HCT116 (cell line): ENCODE data around the gene SGK2. TPM values are rescaled to one million over a fixed set of nuclear protein-coding genes. Genes with fewer than 3 reads are reported as not detected.

Experiments
- ATAC-seq: fragments of 200-7000 bp; cut with Tn5 transposase; 2 replicates; pipeline ENCODE4 v1.9.1; 2020; ENCODE audit warnings: mild to moderate bottlenecking, moderate library complexity
- BruUV-seq: library from RNA; stranded (reverse); fragments of 400-500 nt; replicated peaks from 2 replicates; lab custom pipeline; 2021; lab: Mats Ljungman, UMichigan
- CTCF ChIA-PET: fragments of 300-600 bp; sonication (Branson Sonifier 250); formaldehyde crosslinking; loops from one replicate; lab custom pipeline; 2021; ENCODE audit warnings: antibody characterized with exemption; lab: Charles Lee
- POLR2A ChIA-PET: fragments of 300-600, 350-600 bp; sonication (Branson Sonifier 250); formaldehyde crosslinking; loops from one replicate; lab custom pipeline; 2021; ENCODE audit warnings: antibody characterized with exemption; lab: Charles Lee
- RAD21 ChIA-PET, 2 experiments: fragments of 300-600 bp; sonication (Branson Sonifier 250); formaldehyde crosslinking; loops; one replicate each; lab custom pipeline; 2023; ENCODE audit warnings: low total read pairs in 2 of 2; ENCODE audit not compliant: uncharacterized antibody in 2 of 2, unreplicated experiment in 2 of 2, low non-redundant PET in 1 of 2; lab: Charles Lee
- DNase-seq: peaks from one replicate; pipeline ENCODE4 v3.0.0-alpha.2; 2010; ENCODE audit warnings: low read depth, low spot score
- H2AFZ ChIP-seq: fragments of 200-600 bp; shearing (Covaris generic), sonication (generic); 2 replicates; pipeline ENCODE4 v1.6.1; 2017; ENCODE audit warnings: low read depth, mixed run types, mixed read lengths, antibody characterized with exemption, low read length; ENCODE audit not compliant: poor library complexity, severe bottlenecking
- H3K27ac ChIP-seq: 2 replicates; pipeline ENCODE4 v1.5.1; 2012; ENCODE audit warnings: low read depth, low read length
- H3K27me3 ChIP-seq: fragments of 200-600 bp; sonication (generic); 2 replicates; pipeline ENCODE4 v1.6.1; 2016; ENCODE audit warnings: mixed run types, low read length, mixed read lengths; ENCODE audit not compliant: insufficient read depth
- H3K36me3 ChIP-seq, 2 experiments: fragments of 200-500 bp in 1 of 2; fragments of 200-600 bp in 1 of 2; sonication (Bioruptor generic) in 1 of 2; sonication (generic) in 1 of 2; 2 replicates each; pipeline versions ENCODE4 v1.5.1 to v1.6.1; 2014 to 2016; ENCODE audit warnings: low read length in 2 of 2, inconsistent platforms in 1 of 2, mixed read lengths in 1 of 2, mixed run types in 1 of 2; ENCODE audit not compliant: insufficient read depth in 2 of 2, control insufficient read depth in 1 of 2
- H3K4me1 ChIP-seq, 2 experiments: fragments of 200-600 bp in 1 of 2; sonication (generic) in 1 of 2; 2 replicates each; pipeline versions ENCODE4 v1.5.1 to v1.6.1; 2012 to 2017; ENCODE audit warnings: low read length in 2 of 2, inconsistent platforms in 1 of 2, mild to moderate bottlenecking in 1 of 2, mixed read lengths in 1 of 2, mixed run types in 1 of 2, moderate library complexity in 1 of 2; ENCODE audit not compliant: insufficient read depth in 2 of 2, control insufficient read depth in 1 of 2
- H3K4me2 ChIP-seq: fragments of 200-600 bp; sonication (generic); 2 replicates; pipeline ENCODE4 v1.6.1; 2017; ENCODE audit warnings: mixed run types, low read length, mixed read lengths
- H3K4me3 ChIP-seq, 2 experiments: fragments of 200-600 bp in 1 of 2; sonication (generic) in 1 of 2; replicated peaks in 1 of 2; 2 replicates each; pipeline ENCODE4 v1.5.1; 2011 to 2016; ENCODE audit warnings: low read length in 2 of 2, control low read depth in 1 of 2, low read depth in 1 of 2, mild to moderate bottlenecking in 1 of 2, mixed read lengths in 1 of 2, mixed run types in 1 of 2
- H3K79me2 ChIP-seq: fragments of 200-600 bp; sonication (generic); 2 replicates; pipeline ENCODE4 v1.6.1; 2017; ENCODE audit warnings: mild to moderate bottlenecking, mixed run types, low read length, moderate library complexity, mixed read lengths; ENCODE audit not compliant: insufficient read depth
- H3K9ac ChIP-seq: fragments of 200-600 bp; sonication (generic); 2 replicates; pipeline ENCODE4 v1.6.1; 2016; ENCODE audit warnings: low read length, mixed read lengths
- H3K9me2 ChIP-seq: fragments of 200-600 bp; sonication (generic), shearing (Covaris generic); 2 replicates; pipeline ENCODE4 v1.6.1; 2017; ENCODE audit warnings: mixed run types, mild to moderate bottlenecking, moderate library complexity; ENCODE audit not compliant: insufficient read depth
- H3K9me3 ChIP-seq, 2 experiments: fragments of 200-500 bp in 1 of 2; fragments of 200-600 bp in 1 of 2; sonication (Bioruptor generic) in 1 of 2; sonication (generic) in 1 of 2; 2 replicates each; pipeline ENCODE4 v1.6.1; 2014 to 2017; ENCODE audit warnings: low read length in 2 of 2, mixed read lengths in 2 of 2, inconsistent platforms in 1 of 2, low read depth in 1 of 2, mild to moderate bottlenecking in 1 of 2, mixed run types in 1 of 2, moderate library complexity in 1 of 2; ENCODE audit not compliant: control insufficient read depth in 1 of 2, insufficient read depth in 1 of 2
- H4K20me1 ChIP-seq: fragments of 200-600 bp; sonication (generic), shearing (Covaris generic); 2 replicates; pipeline ENCODE4 v1.6.1; 2017; ENCODE audit warnings: mixed run types, mild to moderate bottlenecking, moderate library complexity; ENCODE audit not compliant: insufficient read depth
- CEBPB ChIP-seq: IDR thresholded peaks from 2 replicates; pipeline ENCODE4 v1.6.1; 2012; ENCODE audit warnings: low read depth
- CTCF ChIP-seq, 3 experiments: fragments of 200-600 bp in 1 of 3; sonication (generic) in 1 of 3; IDR thresholded peaks in 2 of 3; conservative IDR thresholded peaks in 1 of 3; 2 replicates each; pipeline ENCODE4 v1.5.1; 2012 to 2017; ENCODE audit warnings: low read depth in 2 of 3, low read length in 2 of 3, antibody characterized with exemption in 1 of 3, borderline replicate concordance in 1 of 3, control low read depth in 1 of 3, mild to moderate bottlenecking in 1 of 3, mixed read lengths in 1 of 3, mixed run types in 1 of 3, moderate library complexity in 1 of 3; ENCODE audit not compliant: insufficient read depth in 1 of 3
- FOSL1 ChIP-seq: IDR thresholded peaks from 2 replicates; pipeline ENCODE4 v1.6.1; 2012; ENCODE audit warnings: low read depth
- POLR2A ChIP-seq: IDR thresholded peaks from 2 replicates; pipeline ENCODE4 v1.7.0; 2011; ENCODE audit warnings: borderline replicate concordance; ENCODE audit not compliant: insufficient read depth, insufficient read length; ENCODE audit errors: extremely low read depth
- POLR2AphosphoS5 ChIP-seq: IDR thresholded peaks from 2 replicates; pipeline ENCODE4 v1.6.1; 2011; ENCODE audit warnings: mild to moderate bottlenecking, low read depth, low read length, moderate library complexity
- REST ChIP-seq: IDR thresholded peaks from 2 replicates; pipeline ENCODE4 v1.6.1; 2012; ENCODE audit warnings: low read depth
- SIN3A ChIP-seq: IDR thresholded peaks from 2 replicates; pipeline ENCODE4 v1.6.1; 2012; ENCODE audit warnings: low read depth
- SP1 ChIP-seq: IDR thresholded peaks from 2 replicates; pipeline ENCODE4 v1.6.1; 2012; ENCODE audit warnings: low read depth
- SRF ChIP-seq: IDR thresholded peaks from 2 replicates; pipeline ENCODE4 v1.6.1; 2012; ENCODE audit warnings: low read depth
- TCF7L2 ChIP-seq: IDR thresholded peaks from 2 replicates; pipeline ENCODE4 v1.7.0; 2011; ENCODE audit warnings: borderline replicate concordance, inconsistent platforms; ENCODE audit not compliant: insufficient read depth, insufficient read length; ENCODE audit errors: extremely low read depth
- ZNF274 ChIP-seq: fragments of 200-500 bp; sonication (Bioruptor generic); IDR thresholded peaks from 2 replicates; pipeline ENCODE4 v1.6.1; 2014; ENCODE audit warnings: mild to moderate bottlenecking, low read depth, low read length, inconsistent platforms
- intact Hi-C: fragments of 100-400 bp; cut with micrococcal nuclease; formaldehyde crosslinking; loops from 2 replicates; pipeline ENCODE4 v1.10.0; 2022
- total RNA-seq: library from RNA; stranded (reverse); gene quantifications from one replicate; pipeline ENCODE4 v1.2.1, GENCODE V29; 2021; ENCODE audit not compliant: unreplicated experiment
- TF ChIP-seq, protein P1 (sequence below): IDR thresholded peaks from 2 replicates; pipeline ENCODE4 v1.6.1; 2012
- TF ChIP-seq, protein P2 (sequence below): IDR thresholded peaks from 2 replicates; pipeline ENCODE4 v1.6.1; 2011; ENCODE audit warnings: mild to moderate bottlenecking, low read length, moderate library complexity; ENCODE audit not compliant: insufficient replicate concordance; ENCODE audit errors: extremely low read depth
- TF ChIP-seq, protein P3 (sequence below): IDR thresholded peaks from 2 replicates; pipeline ENCODE4 v1.6.1; 2012

The SGK2 gene
- total RNA-seq, 1 experiment from 2014 or later, result 2.3 TPM

DNA sequence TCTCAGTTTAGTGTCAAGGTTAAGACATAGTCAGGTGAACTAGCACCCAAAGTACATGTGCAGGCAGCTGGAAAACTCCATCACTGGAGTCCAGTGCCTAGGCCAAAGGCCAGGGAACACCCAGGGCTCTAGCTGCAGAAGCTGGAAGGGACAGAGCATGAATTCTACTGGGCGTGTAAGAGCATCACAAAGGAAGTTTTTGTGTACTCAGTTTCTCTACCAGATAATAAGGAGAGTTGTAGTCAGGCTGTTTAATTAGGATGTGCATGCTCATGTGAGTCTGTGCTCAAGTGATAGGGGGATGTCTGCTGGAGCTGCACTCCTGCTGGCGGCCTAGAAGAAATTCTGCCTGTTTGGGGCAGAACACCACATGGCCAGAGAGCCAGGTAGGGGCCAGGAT lies 43.2 kb upstream of the SGK2 start:
- Histone ChIP-seq H4K20me1 (no peaks in the 10 kb centered on the region), H3K79me2 (no peaks in the 10 kb centered on the region), H3K27ac (peak overlapping the region; percentile 13; the same call in 1 of the 2 replicates), H3K36me3 (no peaks in the 10 kb centered on the region), H2AFZ (no peak overlapping the region), H3K27me3 (no peaks in the 10 kb centered on the region), H3K4me1 (peaks cover 3 to 8% of the 10 kb centered on the region in 2 experiments; a peak in 2 of 4 replicates), H3K9ac (no peak overlapping the region), H3K4me2 (peak overlapping the region; percentile 74; the same call in 1 of the 2 replicates), H3K9me3 (no peaks in the 10 kb centered on the region), H3K4me3 (peak overlapping the region in 1 of 2 experiments; percentile 57; a peak in 3 of 4 replicates), H3K9me2 (no peaks in the 10 kb centered on the region)
- ChIA-PET CTCF (no interaction called here), RAD21 (no interaction called here), POLR2A (interaction anchor here (2.9 kb wide), 1 partner anchor 58 kb away, joined by 22 read pairs; the partner anchor contains the start of gene SRSF6)
- BruUV-seq, result no TSS peak
- intact Hi-C loops, result loop anchor here (2.0 kb wide), 2 partner anchors 59 to 75 kb away; partner anchors contain the start of genes IFT52 and SRSF6
- ATAC-seq (no peak), DNase-seq (no peak)
- TF ChIP-seq, protein P1, sequence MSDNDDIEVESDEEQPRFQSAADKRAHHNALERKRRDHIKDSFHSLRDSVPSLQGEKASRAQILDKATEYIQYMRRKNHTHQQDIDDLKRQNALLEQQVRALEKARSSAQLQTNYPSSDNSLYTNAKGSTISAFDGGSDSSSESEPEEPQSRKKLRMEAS, result no peak
- TF ChIP-seq SP1, result no peak
- TF ChIP-seq ZNF274, result no peak
- no peak for TF ChIP-seq SRF
- TF ChIP-seq POLR2AphosphoS5, result no peak
- TF ChIP-seq, protein P2, sequence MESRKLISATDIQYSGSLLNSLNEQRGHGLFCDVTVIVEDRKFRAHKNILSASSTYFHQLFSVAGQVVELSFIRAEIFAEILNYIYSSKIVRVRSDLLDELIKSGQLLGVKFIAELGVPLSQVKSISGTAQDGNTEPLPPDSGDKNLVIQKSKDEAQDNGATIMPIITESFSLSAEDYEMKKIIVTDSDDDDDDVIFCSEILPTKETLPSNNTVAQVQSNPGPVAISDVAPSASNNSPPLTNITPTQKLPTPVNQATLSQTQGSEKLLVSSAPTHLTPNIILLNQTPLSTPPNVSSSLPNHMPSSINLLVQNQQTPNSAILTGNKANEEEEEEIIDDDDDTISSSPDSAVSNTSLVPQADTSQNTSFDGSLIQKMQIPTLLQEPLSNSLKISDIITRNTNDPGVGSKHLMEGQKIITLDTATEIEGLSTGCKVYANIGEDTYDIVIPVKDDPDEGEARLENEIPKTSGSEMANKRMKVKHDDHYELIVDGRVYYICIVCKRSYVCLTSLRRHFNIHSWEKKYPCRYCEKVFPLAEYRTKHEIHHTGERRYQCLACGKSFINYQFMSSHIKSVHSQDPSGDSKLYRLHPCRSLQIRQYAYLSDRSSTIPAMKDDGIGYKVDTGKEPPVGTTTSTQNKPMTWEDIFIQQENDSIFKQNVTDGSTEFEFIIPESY, result no peak
- TF ChIP-seq CEBPB, result no peak
- TF ChIP-seq REST, result no peak
- no peak for TF ChIP-seq POLR2A
- TF ChIP-seq FOSL1, result no peak
- TF ChIP-seq SIN3A, result no peak
- TF ChIP-seq, protein P3, sequence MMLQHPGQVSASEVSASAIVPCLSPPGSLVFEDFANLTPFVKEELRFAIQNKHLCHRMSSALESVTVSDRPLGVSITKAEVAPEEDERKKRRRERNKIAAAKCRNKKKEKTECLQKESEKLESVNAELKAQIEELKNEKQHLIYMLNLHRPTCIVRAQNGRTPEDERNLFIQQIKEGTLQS, result no peak
- no peak for TF ChIP-seq TCF7L2
- TF ChIP-seq CTCF (IDR thresholded peaks at IDR 0.05 in 2 of 3, conservative IDR thresholded peaks at IDR 0.05 in 1 of 3; ENCODE audit: borderline replicate concordance in 1 of 3, insufficient read depth in 1 of 3, low read depth in 2 of 3, low read length in 2 of 3), result no peak
